Liver (tissue), 9 donors: ENCODE measurements around the gene HES4. TPM values are rescaled to one million over a fixed set of nuclear protein-coding genes. Genes with fewer than 3 reads are reported as not detected.

Experiments
- DNase-seq: peaks from one replicate; pipeline ENCODE4 v3.0.0-alpha.2; 2017; ENCODE audit warnings: low spot score
- H3K27ac ChIP-seq, 2 donors: one replicate each; pipeline ENCODE4 v1.7.0; 2013; ENCODE audit warnings: inconsistent platforms in 2 of 2, low read length in 2 of 2, control low read depth in 1 of 2, low read depth in 1 of 2, mild to moderate bottlenecking in 1 of 2
- H3K27me3 ChIP-seq, 4 donors: one replicate each; pipeline versions ENCODE4 v1.6.1 to v1.7.0; 2013; ENCODE audit warnings: low read length in 3 of 4, inconsistent platforms in 1 of 4, mild to moderate bottlenecking in 1 of 4, moderate library complexity in 1 of 4; ENCODE audit not compliant: control insufficient read depth in 4 of 4, insufficient read depth in 4 of 4
- H3K36me3 ChIP-seq, 4 donors: one replicate each; pipeline versions ENCODE4 v1.6.1 to v1.7.0; 2013; ENCODE audit warnings: low read length in 3 of 4, mild to moderate bottlenecking in 3 of 4, low read depth in 1 of 4, moderate library complexity in 1 of 4; ENCODE audit not compliant: control insufficient read depth in 4 of 4, insufficient read depth in 3 of 4
- H3K4me1 ChIP-seq, 4 donors: one replicate each; pipeline versions ENCODE4 v1.6.1 to v1.7.0; 2013; ENCODE audit warnings: low read length in 3 of 4, mild to moderate bottlenecking in 3 of 4, moderate library complexity in 1 of 4; ENCODE audit not compliant: control insufficient read depth in 4 of 4, insufficient read depth in 4 of 4
- H3K4me3 ChIP-seq, 3 donors: one replicate each; pipeline versions ENCODE4 v1.6.1 to v1.7.0; 2013; ENCODE audit warnings: low read length in 3 of 3, control low read depth in 1 of 3, low read depth in 1 of 3, mild to moderate bottlenecking in 1 of 3
- H3K9ac ChIP-seq, 2 donors: one replicate each; pipeline ENCODE4 v1.7.0; 2013; ENCODE audit warnings: low read length in 2 of 2, mild to moderate bottlenecking in 2 of 2, moderate library complexity in 2 of 2, control low read depth in 1 of 2, low read depth in 1 of 2
- H3K9me3 ChIP-seq, 4 donors: one replicate each; pipeline versions ENCODE4 v1.6.1 to v1.7.0; 2013; ENCODE audit warnings: low read length in 3 of 4; ENCODE audit not compliant: control insufficient read depth in 4 of 4
- CTCF ChIP-seq: fragments of 150-350 bp; IDR thresholded peaks from 2 replicates; pipeline ENCODE4 v1.5.1; 2017; ENCODE audit warnings: improper control_type of control experiment, low read depth, low read length; ENCODE audit not compliant: missing input control
- EGR1 ChIP-seq, 2 donors: IDR thresholded peaks; 2 replicates each; pipeline ENCODE4 v1.6.1; 2016 to 2018; ENCODE audit warnings: antibody characterized with exemption in 2 of 2, low read depth in 2 of 2
- FOXA1 ChIP-seq: IDR thresholded peaks from 2 replicates; pipeline ENCODE4 v1.6.1; 2016; ENCODE audit warnings: antibody characterized with exemption
- FOXA2 ChIP-seq: IDR thresholded peaks from 2 replicates; pipeline ENCODE4 v1.6.1; 2016; ENCODE audit warnings: antibody characterized with exemption
- GABPA ChIP-seq, 2 donors: IDR thresholded peaks in 1 of 2; conservative IDR thresholded peaks in 1 of 2; 2 replicates each; pipeline ENCODE4 v1.6.1; 2016; ENCODE audit warnings: antibody characterized with exemption in 2 of 2, mild to moderate bottlenecking in 1 of 2, moderate library complexity in 1 of 2
- HNF4A ChIP-seq, 2 donors: conservative IDR thresholded peaks; 2 replicates each; pipeline ENCODE4 v1.6.1; 2016; ENCODE audit warnings: antibody characterized with exemption in 2 of 2, mild to moderate bottlenecking in 2 of 2
- HNF4G ChIP-seq: IDR thresholded peaks from 2 replicates; pipeline ENCODE4 v1.6.1; 2016; ENCODE audit warnings: antibody characterized with exemption
- JUND ChIP-seq, 2 donors: IDR thresholded peaks; 2 replicates each; pipeline ENCODE4 v1.6.1; 2016; ENCODE audit warnings: antibody characterized with exemption in 2 of 2
- NR2F2 ChIP-seq: IDR thresholded peaks from 2 replicates; pipeline ENCODE4 v1.6.1; 2016; ENCODE audit warnings: antibody characterized with exemption
- RAD21 ChIP-seq, 2 donors: IDR thresholded peaks; 2 replicates each; pipeline ENCODE4 v1.6.1; 2016; ENCODE audit warnings: antibody characterized with exemption in 2 of 2, mild to moderate bottlenecking in 2 of 2
- REST ChIP-seq: IDR thresholded peaks from 2 replicates; pipeline ENCODE4 v1.6.1; 2016; ENCODE audit warnings: antibody characterized with exemption, mild to moderate bottlenecking
- RXRA ChIP-seq, 2 donors: IDR thresholded peaks; 2 replicates each; pipeline ENCODE4 v1.6.1; 2017 to 2018; ENCODE audit warnings: antibody characterized with exemption in 2 of 2, mild to moderate bottlenecking in 1 of 2
- SP1 ChIP-seq: IDR thresholded peaks from 2 replicates; pipeline ENCODE4 v1.6.1; 2018; ENCODE audit warnings: antibody characterized with exemption, mild to moderate bottlenecking
- TAF1 ChIP-seq: conservative IDR thresholded peaks from 2 replicates; pipeline ENCODE4 v1.6.1; 2016; ENCODE audit warnings: antibody characterized with exemption, mild to moderate bottlenecking
- YY1 ChIP-seq: IDR thresholded peaks from 2 replicates; pipeline ENCODE4 v1.6.1; 2016; ENCODE audit warnings: antibody characterized with exemption, mild to moderate bottlenecking
- ZBTB33 ChIP-seq: IDR thresholded peaks from 2 replicates; pipeline ENCODE4 v1.6.1; 2016; ENCODE audit warnings: antibody characterized with exemption
- WGBS: extraction: QIAGEN DNeasy Blood & Tissue Kit; methylation state at CpG from one replicate; pipeline ENCODE4 v1.1.7; 2013; 5-methylcytosine and 5-hydroxymethylcytosine counted together
- polyA plus RNA-seq, 2 donors: library from polyadenylated mRNA; stranded (reverse) in 1 of 2; unstranded in 1 of 2; fragments of 200-250 nt in 1 of 2; fragments of >200 nt in 1 of 2; fragmentation: Nextera tagmentation in 1 of 2; extraction: Ambion mirVana in 1 of 2; gene quantifications; one replicate each; pipeline versions ENCODE4 v1.2.1 to v1.2.3, GENCODE V29; 2013 to 2015
- total RNA-seq, 2 donors: library from RNA; depleted of rRNA; stranded (reverse); fragments of >200 nt; gene quantifications; one replicate each; pipeline ENCODE4 v1.2.3, GENCODE V29; 2014
- TF ChIP-seq, protein P1 (sequence below): IDR thresholded peaks from 2 replicates; pipeline ENCODE4 v1.6.1; 2016; ENCODE audit warnings: antibody characterized with exemption
- TF ChIP-seq, protein P2 (sequence below): IDR thresholded peaks from 2 replicates; pipeline ENCODE4 v1.6.1; 2016; ENCODE audit warnings: antibody characterized with exemption
- donor health status: healthy.
- donor health status: healthy.
- donor health status: healthy.
- donor health status: healthy.
- donor health status: healthy.

The HES4 gene
- total and polyA plus RNA-seq, 4 donors: 0.93 to 1.9 (median 1.7) TPM

DNA sequence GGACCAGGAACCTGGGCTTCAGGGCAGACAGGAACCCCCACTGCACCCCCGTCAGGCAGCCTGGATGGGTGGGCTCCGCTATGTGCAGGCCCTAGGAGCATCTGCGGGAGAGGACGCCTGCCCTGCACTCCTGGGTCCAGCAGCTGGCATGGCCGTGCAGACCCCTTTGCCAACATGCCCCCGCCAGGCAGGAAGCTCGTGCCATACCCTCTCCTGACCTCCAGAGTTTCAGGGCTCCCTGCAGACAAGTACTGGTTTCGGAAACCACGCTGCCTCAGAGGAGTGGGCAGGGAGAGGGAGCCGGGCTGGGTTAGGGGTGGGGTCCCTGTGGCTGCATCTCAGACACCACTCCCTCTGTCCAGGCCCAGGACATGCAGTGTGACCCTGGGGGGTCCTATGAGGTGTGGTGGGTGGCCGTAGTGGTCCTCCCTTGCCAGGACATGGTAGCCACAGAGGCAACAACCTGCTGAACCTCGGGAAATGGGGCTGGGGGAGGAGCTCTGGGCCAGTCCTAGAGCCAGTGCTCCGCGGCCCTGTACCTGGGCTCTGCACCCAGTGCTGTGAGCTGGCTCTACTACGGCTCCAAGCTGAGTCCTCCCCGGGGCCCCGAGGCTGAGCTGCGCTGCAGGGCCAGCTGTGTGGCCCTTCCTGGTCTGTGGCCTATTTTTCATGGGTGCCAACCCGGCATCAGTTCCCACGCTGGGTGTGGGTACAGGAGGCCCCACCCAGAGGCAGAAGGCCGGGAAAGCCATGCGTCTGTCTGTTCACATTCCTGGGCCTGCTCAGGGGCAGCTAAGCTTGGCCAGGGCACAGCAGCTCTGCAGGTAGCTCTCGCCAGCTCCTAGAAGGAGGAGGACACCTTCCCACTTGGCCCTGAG is 32.2 kb downstream of the HES4 start:
- H3K4me3 ChIP-seq: no peak overlapping the region
- peaks cover 0 to 14% (median 1%) of the 10 kb centered on the region in 4 donors for H3K27me3 ChIP-seq
- peaks cover 3 to 12% (median 9%) of the 10 kb centered on the region in 4 donors for H3K4me1 ChIP-seq
- 78% methylated on average over 23 of the region's 23 CpGs for WGBS
- H3K36me3 ChIP-seq: peaks cover 0 to 4% (median 0%) of the 10 kb centered on the region in 4 donors
- no peaks in the 10 kb centered on the region for H3K9me3 ChIP-seq
- no peak overlapping the region for H3K9ac ChIP-seq
- no peak overlapping the region for H3K27ac ChIP-seq
- DNase-seq: no peak
- TF ChIP-seq FOXA1 (no peak), SP1 (no peak), RAD21 (IDR thresholded peaks at IDR 0.05) (no peak), CTCF (no peak), JUND (IDR thresholded peaks at IDR 0.05) (no peak), YY1 (no peak), NR2F2 (no peak), RXRA (IDR thresholded peaks at IDR 0.05) (no peak), GABPA (IDR thresholded peaks at IDR 0.05 in 1 of 2, conservative IDR thresholded peaks at IDR 0.05 in 1 of 2) (no peak), REST (no peak), HNF4G (no peak), HNF4A (conservative IDR thresholded peaks at IDR 0.05) (no peak), FOXA2 (no peak), ZBTB33 (no peak), EGR1 (IDR thresholded peaks at IDR 0.05; ENCODE audit: low read depth in 2 of 2) (no peak), TAF1 (no peak)
- TF ChIP-seq, protein P1, sequence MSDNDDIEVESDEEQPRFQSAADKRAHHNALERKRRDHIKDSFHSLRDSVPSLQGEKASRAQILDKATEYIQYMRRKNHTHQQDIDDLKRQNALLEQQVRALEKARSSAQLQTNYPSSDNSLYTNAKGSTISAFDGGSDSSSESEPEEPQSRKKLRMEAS: no peak
- TF ChIP-seq, protein P2, sequence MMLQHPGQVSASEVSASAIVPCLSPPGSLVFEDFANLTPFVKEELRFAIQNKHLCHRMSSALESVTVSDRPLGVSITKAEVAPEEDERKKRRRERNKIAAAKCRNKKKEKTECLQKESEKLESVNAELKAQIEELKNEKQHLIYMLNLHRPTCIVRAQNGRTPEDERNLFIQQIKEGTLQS: no peak
